ENCODE measurements around the gene GPR27. TPM values are rescaled to one million over a fixed set of nuclear protein-coding genes. Genes with fewer than 3 reads are reported as not detected.

GPR27 gene, protein sequence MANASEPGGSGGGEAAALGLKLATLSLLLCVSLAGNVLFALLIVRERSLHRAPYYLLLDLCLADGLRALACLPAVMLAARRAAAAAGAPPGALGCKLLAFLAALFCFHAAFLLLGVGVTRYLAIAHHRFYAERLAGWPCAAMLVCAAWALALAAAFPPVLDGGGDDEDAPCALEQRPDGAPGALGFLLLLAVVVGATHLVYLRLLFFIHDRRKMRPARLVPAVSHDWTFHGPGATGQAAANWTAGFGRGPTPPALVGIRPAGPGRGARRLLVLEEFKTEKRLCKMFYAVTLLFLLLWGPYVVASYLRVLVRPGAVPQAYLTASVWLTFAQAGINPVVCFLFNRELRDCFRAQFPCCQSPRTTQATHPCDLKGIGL
- 0.08 and 0.11 TPM in 2 replicates for total RNA-seq

GRCh38 chr3:71753701-71754609 is at the start of gene GPR27:
TSS of gene GPR27 (plus strand) at chr3:71753855. CDS start at chr3:71754050, 195 bp downstream.

DNA sequence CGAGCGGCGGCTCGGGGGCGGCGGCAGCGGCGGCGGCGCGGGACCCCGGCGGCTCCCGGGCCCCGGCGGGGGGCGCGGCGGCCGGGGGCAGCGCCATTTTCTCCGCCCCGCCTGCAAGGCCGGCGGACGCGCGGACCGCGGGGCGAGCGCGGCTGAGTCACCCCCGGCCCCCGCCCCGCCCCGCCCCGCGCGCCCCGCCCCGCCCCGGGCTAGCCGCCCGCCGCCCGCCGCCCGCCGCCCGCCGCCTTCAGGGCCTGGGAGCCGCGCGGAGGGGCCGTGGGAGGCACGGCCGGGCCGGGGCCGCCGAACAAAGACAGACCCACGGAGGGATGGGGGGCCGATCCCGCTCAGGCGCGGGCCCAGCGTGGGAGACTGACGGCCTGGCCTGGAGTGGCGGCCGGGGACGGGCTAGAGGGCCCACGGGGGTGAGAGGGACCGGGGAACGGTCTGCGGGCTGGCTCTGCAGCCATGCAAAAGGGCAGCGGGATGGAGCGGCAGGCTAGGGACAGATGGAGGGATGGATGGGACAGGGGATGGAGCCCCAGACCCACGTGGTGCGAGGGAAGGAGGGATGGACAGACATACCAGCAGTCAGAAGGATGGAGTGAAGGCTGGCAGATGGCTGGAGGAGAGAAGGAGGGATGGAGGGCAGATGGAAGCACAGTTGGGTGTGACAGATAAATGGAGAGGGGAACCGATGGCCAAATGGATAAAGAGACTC is 28.2 kb upstream of the GPR27 start, which contains the start of gene EIF4E3:
TSS of gene EIF4E3 (minus strand) at position 132 of the 721 bp plus-strand sequence. CDS start at position 97, 35 bp downstream.

DNA sequence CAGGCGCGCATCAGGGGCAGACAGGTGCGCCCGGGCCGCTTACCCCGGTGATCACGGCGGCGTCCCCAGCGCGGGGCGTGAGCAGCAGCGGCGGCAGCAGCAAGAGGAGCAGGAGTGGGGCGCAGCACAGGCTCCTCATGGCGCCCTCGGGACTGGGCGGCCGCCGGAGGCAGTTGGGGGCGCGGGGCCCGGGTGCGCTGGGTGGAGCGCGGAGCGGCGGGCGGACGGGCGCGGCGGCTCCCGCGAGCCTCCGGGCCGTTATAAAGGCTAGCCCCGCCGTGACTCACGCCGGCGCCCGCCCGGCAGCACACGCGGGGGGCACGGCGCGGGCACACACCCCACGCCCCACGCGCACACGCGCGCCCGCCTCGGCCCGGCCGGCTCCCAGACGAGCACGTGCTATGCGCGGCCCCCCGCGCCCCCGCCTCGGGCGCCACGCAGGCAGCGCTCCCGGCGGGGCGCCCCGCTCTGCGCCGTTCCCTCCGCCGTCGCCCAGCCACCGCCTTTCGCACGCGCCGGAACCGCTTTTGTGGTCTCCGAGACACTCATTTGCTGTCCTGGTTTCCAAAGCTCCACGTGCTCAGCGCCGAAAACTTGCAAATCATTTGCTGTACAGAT is 31.4 kb downstream of the GPR27 start, which contains the start of gene PROK2:
TSS of gene PROK2 (minus strand) at position 235 of the 618 bp plus-strand sequence. CDS start at position 139, 96 bp downstream.

Other genes starting within 250 kb of the GPR27 start
- gene FOXP1, start 170.1 kb upstream of the GPR27 start, total RNA-seq, result 22.9 and 25.7 TPM in 2 replicates
- 1.4 and 3.0 TPM in 2 replicates for gene EIF4E3, start 28.5 kb upstream of the GPR27 start, total RNA-seq
- gene PROK2, start 31.3 kb downstream of the GPR27 start, total RNA-seq, result not detected in 2 replicates

Measured in hair follicular keratinocyte (primary cell).